A673 (cell line): ENCODE data around the gene NOD1. TPM values are rescaled to one million over a fixed set of nuclear protein-coding genes. Genes with fewer than 3 reads are reported as not detected.

Experiments
- BruUV-seq: library from RNA; stranded (reverse); fragments of 400-500 nt; replicated peaks from 2 replicates; lab custom pipeline; 2021; lab: Mats Ljungman, UMichigan
- CTCF ChIA-PET: fragments of 300-600 bp; sonication (Branson Sonifier 250); formaldehyde crosslinking; loops from one replicate; lab custom pipeline; 2022; ENCODE audit warnings: antibody characterized with exemption; lab: Charles Lee
- POLR2A ChIA-PET: fragments of 300-600 bp; sonication (Branson Sonifier 250); formaldehyde crosslinking; loops from one replicate; lab custom pipeline; 2022; ENCODE audit warnings: antibody characterized with exemption; ENCODE audit not compliant: low non-redundant PET; lab: Charles Lee
- DNase-seq: peaks from one replicate; pipeline ENCODE4 v3.0.0-alpha.2; 2015; ENCODE audit warnings: low spot score
- H3K27ac ChIP-seq: fragments of 200-600 bp; sonication (generic); 2 replicates; pipeline ENCODE4 v1.5.1; 2016; ENCODE audit warnings: mixed run types, low read depth, mild to moderate bottlenecking, mixed read lengths, antibody characterized with exemption, low read length; ENCODE audit not compliant: poor library complexity, severe bottlenecking
- H3K27me3 ChIP-seq: fragments of 200-600 bp; sonication (generic); replicated peaks from 2 replicates; pipeline ENCODE4 v1.6.1; 2017; ENCODE audit warnings: mixed run types, low read depth, mild to moderate bottlenecking, mixed read lengths, antibody characterized with exemption, low read length; ENCODE audit not compliant: insufficient read depth, poor library complexity
- H3K36me3 ChIP-seq: fragments of 200-600 bp; sonication (generic); 2 replicates; pipeline ENCODE4 v1.6.1; 2016; ENCODE audit warnings: mixed run types, mild to moderate bottlenecking, mixed read lengths, antibody characterized with exemption, low read length; ENCODE audit not compliant: insufficient read depth, poor library complexity, severe bottlenecking
- H3K4me1 ChIP-seq: fragments of 200-600 bp; sonication (generic); 2 replicates; pipeline ENCODE4 v1.6.1; 2017; ENCODE audit warnings: mixed run types, mild to moderate bottlenecking, mixed read lengths, antibody characterized with exemption, low read length; ENCODE audit not compliant: insufficient read depth, poor library complexity, severe bottlenecking
- H3K4me3 ChIP-seq: fragments of 200-600 bp; sonication (generic); 2 replicates; pipeline ENCODE4 v1.5.1; 2016; ENCODE audit warnings: low read depth, mixed run types, mild to moderate bottlenecking, mixed read lengths, low read length; ENCODE audit not compliant: poor library complexity, severe bottlenecking
- H3K9me3 ChIP-seq: fragments of 200-600 bp; sonication (generic); 2 replicates; pipeline ENCODE4 v1.6.1; 2016; ENCODE audit warnings: mixed run types, low read depth, mild to moderate bottlenecking, mixed read lengths, antibody characterized with exemption, low read length; ENCODE audit not compliant: poor library complexity, severe bottlenecking
- EZH2 ChIP-seq: fragments of 200-600 bp; sonication (generic); IDR thresholded peaks from 2 replicates; pipeline ENCODE4 v1.6.1; 2017; ENCODE audit warnings: borderline replicate concordance, low read depth, mild to moderate bottlenecking, mixed read lengths, antibody characterized with exemption, low read length; ENCODE audit not compliant: poor library complexity, severe bottlenecking
- intact Hi-C: fragments of 100-400 bp; cut with micrococcal nuclease; formaldehyde crosslinking; loops from one replicate; pipeline ENCODE4 v1.10.0; 2022; ENCODE audit not compliant: unreplicated experiment
- total RNA-seq: library from RNA; stranded (reverse); gene quantifications from 2 replicates; pipeline ENCODE4 v1.2.3, GENCODE V29; 2021
- TF ChIP-seq, protein P1 (sequence below): fragments of 300-800, 200-600 bp; sonication (generic); conservative IDR thresholded peaks from 2 replicates; pipeline ENCODE4 v1.5.1; 2017; ENCODE audit warnings: low read depth, mild to moderate bottlenecking, antibody characterized with exemption, low read length, moderate library complexity, mixed read lengths

Gene NOD1
- total RNA-seq, 1 experiment from 2014 or later, result 2.3 TPM

DNA sequence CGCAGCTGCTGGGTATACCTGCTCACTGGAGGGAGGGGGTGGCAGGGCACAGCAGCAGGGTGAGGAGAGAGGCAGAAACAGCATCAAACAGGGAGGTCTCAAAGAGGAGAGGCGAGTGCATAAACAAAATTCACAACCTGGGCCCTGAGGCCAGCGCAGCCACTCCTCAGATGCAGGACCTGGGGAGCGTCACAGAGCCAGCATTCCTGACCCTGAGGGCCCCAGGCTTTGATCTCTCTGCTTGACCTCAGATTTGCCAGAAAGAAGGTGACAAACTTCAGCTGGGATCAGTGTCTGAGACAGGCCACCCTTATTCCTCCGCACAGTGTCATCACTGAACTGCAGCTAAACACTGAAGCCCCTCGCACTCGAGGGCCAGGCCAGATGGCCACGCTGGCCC is 25.6 kb downstream of the NOD1 start:
- TF ChIP-seq, protein P1, sequence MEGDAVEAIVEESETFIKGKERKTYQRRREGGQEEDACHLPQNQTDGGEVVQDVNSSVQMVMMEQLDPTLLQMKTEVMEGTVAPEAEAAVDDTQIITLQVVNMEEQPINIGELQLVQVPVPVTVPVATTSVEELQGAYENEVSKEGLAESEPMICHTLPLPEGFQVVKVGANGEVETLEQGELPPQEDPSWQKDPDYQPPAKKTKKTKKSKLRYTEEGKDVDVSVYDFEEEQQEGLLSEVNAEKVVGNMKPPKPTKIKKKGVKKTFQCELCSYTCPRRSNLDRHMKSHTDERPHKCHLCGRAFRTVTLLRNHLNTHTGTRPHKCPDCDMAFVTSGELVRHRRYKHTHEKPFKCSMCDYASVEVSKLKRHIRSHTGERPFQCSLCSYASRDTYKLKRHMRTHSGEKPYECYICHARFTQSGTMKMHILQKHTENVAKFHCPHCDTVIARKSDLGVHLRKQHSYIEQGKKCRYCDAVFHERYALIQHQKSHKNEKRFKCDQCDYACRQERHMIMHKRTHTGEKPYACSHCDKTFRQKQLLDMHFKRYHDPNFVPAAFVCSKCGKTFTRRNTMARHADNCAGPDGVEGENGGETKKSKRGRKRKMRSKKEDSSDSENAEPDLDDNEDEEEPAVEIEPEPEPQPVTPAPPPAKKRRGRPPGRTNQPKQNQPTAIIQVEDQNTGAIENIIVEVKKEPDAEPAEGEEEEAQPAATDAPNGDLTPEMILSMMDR, result no peak
- TF ChIP-seq EZH2, result no peak
- intact Hi-C loops, result no loop called here
- Histone ChIP-seq H3K4me3 (no peak overlapping the region), H3K4me1 (peaks cover 10% of the 10 kb centered on the region), H3K36me3 (no peaks in the 10 kb centered on the region), H3K27me3 (no peaks in the 10 kb centered on the region), H3K9me3 (no peaks in the 10 kb centered on the region), H3K27ac (no peak overlapping the region)
- POLR2A ChIA-PET, result interaction anchor here (0.6 kb wide), 1 partner anchor 763 kb away, joined by 3 read pairs; no protein-coding TSS in a partner anchor
- DNase-seq, result no peak
- BruUV-seq, result no TSS peak
- CTCF ChIA-PET, result no interaction called here

- CTCF ChIA-PET, result no interaction called here
- BruUV-seq, result no TSS peak
- POLR2A ChIA-PET, result interaction anchor here (0.6 kb wide), 1 partner anchor 762 kb away, joined by 3 read pairs; no protein-coding TSS in a partner anchor
- H3K27me3 ChIP-seq, result no peaks in the 10 kb centered on the region
- peaks cover 10% of the 10 kb centered on the region for H3K4me1 ChIP-seq
- intact Hi-C loops, result no loop called here
- H3K4me3 ChIP-seq, result no peak overlapping the region
- H3K36me3 ChIP-seq, result no peaks in the 10 kb centered on the region
- no peak for TF ChIP-seq EZH2
- TF ChIP-seq, protein P1, result no peak
- H3K27ac ChIP-seq, result no peak overlapping the region
- DNase-seq, result no peak
- H3K9me3 ChIP-seq, result no peaks in the 10 kb centered on the region
Measured at GRCh38 chr7:30452280-30452930, 26.2 kb downstream of the NOD1 start.

DNA sequence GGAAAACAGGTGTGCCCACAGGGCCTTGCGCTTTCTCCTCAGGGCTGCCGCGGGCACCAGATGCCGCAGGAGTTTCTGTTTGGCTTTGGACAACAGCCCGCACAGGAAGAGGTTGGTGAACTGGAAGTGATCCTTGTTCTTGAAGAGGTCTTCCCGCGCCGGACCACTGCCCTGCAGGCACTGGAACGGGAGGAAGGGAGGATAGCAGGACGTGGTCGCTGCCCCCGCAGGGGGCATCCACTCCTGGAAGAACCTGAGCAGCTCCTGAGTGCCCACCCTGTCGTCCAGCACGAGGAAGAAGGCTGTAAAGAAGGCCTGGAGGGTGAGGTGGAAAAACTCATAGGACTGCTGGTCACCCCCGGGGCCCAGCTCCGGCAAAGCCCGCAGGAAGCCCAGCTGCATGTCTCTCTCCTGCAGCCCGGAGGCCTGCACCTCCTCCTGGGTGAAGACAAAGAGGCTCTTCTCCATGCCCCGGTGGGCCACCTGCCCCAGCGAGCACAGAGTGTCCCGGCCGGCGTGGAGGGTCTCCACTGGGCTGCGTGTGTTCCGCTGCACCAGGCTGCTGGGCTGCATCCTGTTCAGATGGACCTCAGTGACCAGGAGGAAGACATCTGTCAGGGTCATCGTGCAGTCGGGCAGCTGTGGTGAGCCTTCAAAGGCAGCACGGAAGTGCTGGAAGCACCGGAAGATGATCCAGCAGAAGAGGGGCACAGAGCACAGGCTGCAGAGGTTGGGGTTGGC is 26.9 kb downstream of the NOD1 start:
- CTCF ChIA-PET, result no interaction called here
- H3K27ac ChIP-seq, result no peak overlapping the region
- POLR2A ChIA-PET, result no interaction called here
- H3K27me3 ChIP-seq, result no peaks in the 10 kb centered on the region
- H3K36me3 ChIP-seq, result no peaks in the 10 kb centered on the region
- no peak for TF ChIP-seq EZH2
- TF ChIP-seq, protein P1, result no peak
- intact Hi-C loops, result no loop called here
- no peak overlapping the region for H3K4me3 ChIP-seq
- peaks cover 10% of the 10 kb centered on the region for H3K4me1 ChIP-seq
- no peaks in the 10 kb centered on the region for H3K9me3 ChIP-seq
- no peak for DNase-seq
- BruUV-seq, result no TSS peak
